Ascending aorta (tissue), 2 donors: ENCODE results near the gene CELA1. TPM values are rescaled to one million over a fixed set of nuclear protein-coding genes. Genes with fewer than 3 reads are reported as not detected.
A peak's percentile ranks its signal among the peaks of the same experiment; 100 is the strongest.

ENCODE experiments used
- DNase-seq, 2 donors: peaks; one replicate each; pipeline ENCODE4 v3.0.0-alpha.2; 2019; ENCODE audit warnings: low spot score in 2 of 2
- H3K27ac ChIP-seq, 2 donors: fragments of 200-600 bp; sonication (generic); one replicate each; pipeline ENCODE4 v1.5.1; 2016 to 2017; ENCODE audit warnings: mild to moderate bottlenecking in 1 of 2
- H3K27me3 ChIP-seq: fragments of 200-600 bp; sonication (generic); one replicate; pipeline ENCODE4 v1.5.1; 2017
- H3K36me3 ChIP-seq, 2 donors: fragments of 200-600 bp; sonication (generic); one replicate each; pipeline ENCODE4 v1.5.1; 2016
- H3K4me1 ChIP-seq, 2 donors: fragments of 200-600 bp; sonication (generic); one replicate each; pipeline ENCODE4 v1.5.1; 2016 to 2017; ENCODE audit warnings: mild to moderate bottlenecking in 1 of 2
- H3K4me3 ChIP-seq, 2 donors: fragments of 200-600 bp; sonication (generic); one replicate each; pipeline ENCODE4 v1.5.1; 2016 to 2017; ENCODE audit warnings: mild to moderate bottlenecking in 1 of 2
- H3K9me3 ChIP-seq, 2 donors: fragments of 200-600 bp; sonication (generic); one replicate each; pipeline ENCODE4 v1.5.1; 2016
- intact Hi-C: fragments of 100-400 bp; cut with DNase I; formaldehyde crosslinking; loops from one replicate; pipeline ENCODE4 v1.15.1; 2023
- total RNA-seq: library from RNA; depleted of rRNA; stranded (reverse); fragments of >200 nt; gene quantifications from one replicate; pipeline ENCODE4 v1.1.0, GENCODE V29; 2016
- TF ChIP-seq, protein P1 (sequence below), 3 experiments: fragments of 200-600 bp in 2 of 3; fragments of 450-650 bp in 1 of 3; sonication (generic) in 2 of 3; IDR thresholded peaks; one replicate each; pipeline ENCODE4 v1.5.1; 2016 to 2019; ENCODE audit warnings: antibody characterized with exemption in 3 of 3, mild to moderate bottlenecking in 1 of 3, moderate library complexity in 1 of 3

Gene CELA1
- total RNA-seq, 1 donor from 2014 or later, result not detected

GRCh38 chr12:51351913-51352532, 5.5 kb upstream of the CELA1 start:
- Histone ChIP-seq H3K36me3 (no peaks in the 10 kb centered on the region), H3K4me3 (no peak overlapping the region), H3K4me1 (no peaks in the 10 kb centered on the region), H3K27me3 (no peaks in the 10 kb centered on the region), H3K27ac (no peak overlapping the region), H3K9me3 (no peaks in the 10 kb centered on the region)
- TF ChIP-seq, protein P1, sequence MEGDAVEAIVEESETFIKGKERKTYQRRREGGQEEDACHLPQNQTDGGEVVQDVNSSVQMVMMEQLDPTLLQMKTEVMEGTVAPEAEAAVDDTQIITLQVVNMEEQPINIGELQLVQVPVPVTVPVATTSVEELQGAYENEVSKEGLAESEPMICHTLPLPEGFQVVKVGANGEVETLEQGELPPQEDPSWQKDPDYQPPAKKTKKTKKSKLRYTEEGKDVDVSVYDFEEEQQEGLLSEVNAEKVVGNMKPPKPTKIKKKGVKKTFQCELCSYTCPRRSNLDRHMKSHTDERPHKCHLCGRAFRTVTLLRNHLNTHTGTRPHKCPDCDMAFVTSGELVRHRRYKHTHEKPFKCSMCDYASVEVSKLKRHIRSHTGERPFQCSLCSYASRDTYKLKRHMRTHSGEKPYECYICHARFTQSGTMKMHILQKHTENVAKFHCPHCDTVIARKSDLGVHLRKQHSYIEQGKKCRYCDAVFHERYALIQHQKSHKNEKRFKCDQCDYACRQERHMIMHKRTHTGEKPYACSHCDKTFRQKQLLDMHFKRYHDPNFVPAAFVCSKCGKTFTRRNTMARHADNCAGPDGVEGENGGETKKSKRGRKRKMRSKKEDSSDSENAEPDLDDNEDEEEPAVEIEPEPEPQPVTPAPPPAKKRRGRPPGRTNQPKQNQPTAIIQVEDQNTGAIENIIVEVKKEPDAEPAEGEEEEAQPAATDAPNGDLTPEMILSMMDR (IDR thresholded peaks at IDR 0.05), result peak in 2 of 3 experiments; percentile 41 to 42
- intact Hi-C loops, result no loop called here
- DNase-seq, result no peak

DNA sequence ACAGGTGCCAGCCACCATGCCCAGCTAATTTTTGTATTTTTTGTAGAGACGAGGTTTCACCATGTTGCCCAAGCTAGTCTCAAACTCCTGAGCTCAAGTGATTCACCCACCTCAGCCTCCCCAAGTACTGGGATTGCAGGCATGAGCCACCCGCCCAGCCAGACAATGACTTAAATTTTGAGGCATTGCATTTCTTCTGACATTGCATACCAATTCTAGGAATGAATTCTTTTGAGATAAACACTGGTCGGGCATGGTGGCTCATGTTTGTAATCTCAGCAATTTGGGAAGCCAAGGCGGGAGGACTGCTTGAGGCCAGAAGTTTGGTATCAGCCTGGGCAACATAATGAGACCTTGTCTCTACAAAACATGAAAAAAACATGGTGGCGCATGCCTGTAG, 2.5 kb upstream of the CELA1 start:
- Histone ChIP-seq H3K4me3 (no peak overlapping the region), H3K27ac (no peak overlapping the region), H3K36me3 (no peaks in the 10 kb centered on the region), H3K9me3 (no peaks in the 10 kb centered on the region), H3K27me3 (no peaks in the 10 kb centered on the region), H3K4me1 (no peaks in the 10 kb centered on the region)
- TF ChIP-seq, protein P1 (IDR thresholded peaks at IDR 0.05), result no peak
- no peak for DNase-seq
- intact Hi-C loops, result no loop called here

DNA sequence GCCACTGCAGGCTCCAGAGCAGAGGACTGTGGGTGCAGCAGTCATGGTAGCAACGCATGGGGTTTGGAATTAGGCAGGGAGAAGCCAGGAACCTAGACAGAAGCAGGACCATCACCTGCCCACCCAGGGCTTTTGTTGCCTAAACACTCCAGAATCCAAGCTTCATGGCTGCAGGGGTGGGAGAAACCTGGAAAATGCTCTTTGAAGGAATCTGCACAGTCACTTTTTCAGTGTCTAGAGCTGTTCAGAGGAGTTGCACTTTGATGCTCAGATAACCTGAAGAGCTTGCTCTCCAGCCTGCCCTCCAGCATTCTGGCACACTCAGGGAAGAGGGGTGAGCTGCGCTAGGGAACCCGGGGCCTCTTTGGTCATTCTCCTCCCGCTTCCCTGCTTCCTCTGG, 1.6 kb upstream of the CELA1 start:
- H3K9me3 ChIP-seq, result no peaks in the 10 kb centered on the region
- no peaks in the 10 kb centered on the region for H3K36me3 ChIP-seq
- H3K27me3 ChIP-seq, result no peaks in the 10 kb centered on the region
- DNase-seq, result no peak
- no peak overlapping the region for H3K4me3 ChIP-seq
- TF ChIP-seq, protein P1 (IDR thresholded peaks at IDR 0.05), result no peak
- no peaks in the 10 kb centered on the region for H3K4me1 ChIP-seq
- H3K27ac ChIP-seq, result no peak overlapping the region
- intact Hi-C loops, result no loop called here

GRCh38 chr12:51345681-51346080, 798 bp downstream of the CELA1 start:
- Histone ChIP-seq H3K27ac (no peak overlapping the region), H3K27me3 (no peaks in the 10 kb centered on the region), H3K4me3 (no peak overlapping the region), H3K36me3 (no peaks in the 10 kb centered on the region), H3K9me3 (no peaks in the 10 kb centered on the region), H3K4me1 (no peaks in the 10 kb centered on the region)
- no peak for DNase-seq
- TF ChIP-seq, protein P1 (IDR thresholded peaks at IDR 0.05), result no peak
- intact Hi-C loops, result no loop called here

DNA sequence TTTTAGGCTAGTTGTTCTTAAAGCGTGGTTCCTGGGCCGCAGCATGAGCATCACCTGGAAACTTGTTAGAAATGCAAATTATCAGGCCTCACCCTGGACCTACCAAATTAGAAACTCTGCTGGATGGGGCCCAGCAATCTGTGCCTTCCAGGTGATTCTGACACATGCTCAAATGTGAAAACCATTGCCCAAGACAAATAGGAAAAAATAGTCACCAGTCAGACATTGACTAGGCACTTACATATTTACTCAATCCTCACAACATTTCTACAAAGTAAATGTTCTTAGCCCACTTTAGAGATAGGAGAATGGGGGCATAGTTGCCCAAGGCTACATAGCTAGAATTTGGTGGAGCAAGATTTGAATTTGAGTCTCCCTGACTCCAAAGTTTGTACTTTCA, 3.3 kb downstream of the CELA1 start:
- H3K9me3 ChIP-seq, result no peaks in the 10 kb centered on the region
- no peaks in the 10 kb centered on the region for H3K27me3 ChIP-seq
- H3K4me1 ChIP-seq, result no peaks in the 10 kb centered on the region
- H3K36me3 ChIP-seq, result no peaks in the 10 kb centered on the region
- H3K4me3 ChIP-seq, result no peak overlapping the region
- intact Hi-C loops, result loop anchor here (5.0 kb wide), 1 partner anchor 296 kb away; the partner anchor contains the start of gene LETMD1
- TF ChIP-seq, protein P1 (IDR thresholded peaks at IDR 0.05), result no peak
- H3K27ac ChIP-seq, result no peak overlapping the region
- no peak for DNase-seq

- Histone ChIP-seq H3K4me3 (no peak overlapping the region), H3K36me3 (no peaks in the 10 kb centered on the region), H3K27ac (no peak overlapping the region), H3K9me3 (no peaks in the 10 kb centered on the region), H3K4me1 (no peaks in the 10 kb centered on the region), H3K27me3 (no peaks in the 10 kb centered on the region)
- DNase-seq, result no peak
- intact Hi-C loops, result loop anchor here (5.0 kb wide), 1 partner anchor 295 kb away; the partner anchor contains the start of gene LETMD1
- TF ChIP-seq, protein P1 (IDR thresholded peaks at IDR 0.05), result no peak
Observed at GRCh38 chr12:51342416-51342815, 4.1 kb downstream of the CELA1 start.
